Mesothelial cell of epicardium (in vitro differentiated cells): Measurements from ENCODE around the gene CAMK2B. TPM values are rescaled to one million over a fixed set of nuclear protein-coding genes. Genes with fewer than 3 reads are reported as not detected.

ENCODE experiments used
- DNase-seq, 2 experiments: peaks; one replicate each; pipeline ENCODE4 v3.0.0; 2021; ENCODE audit warnings: low spot score in 2 of 2; ENCODE audit not compliant: unreplicated experiment in 2 of 2
- H3K27ac Mint-ChIP-seq: 2 replicates; pipeline ENCODE4 v1.8.0; 2021; ENCODE audit warnings: mixed read lengths
- H3K27me3 Mint-ChIP-seq: 2 replicates; pipeline ENCODE4 v1.8.0; 2021; ENCODE audit warnings: low read depth, mixed read lengths
- H3K36me3 Mint-ChIP-seq: 2 replicates; pipeline ENCODE4 v1.8.0; 2021; ENCODE audit warnings: mixed read lengths
- H3K4me1 Mint-ChIP-seq: 2 replicates; pipeline ENCODE4 v1.8.0; 2021; ENCODE audit warnings: mixed read lengths
- H3K4me3 Mint-ChIP-seq: 2 replicates; pipeline ENCODE4 v1.8.0; 2021; ENCODE audit warnings: mild to moderate bottlenecking, moderate library complexity, mixed read lengths
- H3K9me3 Mint-ChIP-seq: 2 replicates; pipeline ENCODE4 v1.8.0; 2021; ENCODE audit warnings: mixed read lengths
- CTCF ChIP-seq: fragments of 200-600 bp; sonication (generic); IDR thresholded peaks from one replicate; pipeline ENCODE4 v1.5.0; 2021; ENCODE audit warnings: antibody characterized with exemption; ENCODE audit not compliant: unreplicated experiment
- total RNA-seq: library from RNA; stranded (reverse); gene quantifications from 3 replicates; pipeline ENCODE4 v1.2.1, GENCODE V29; 2021

Gene CAMK2B
- total RNA-seq, 1 donor from 2014 or later, result 1.8 TPM

GRCh38 chr7:44217223-44217714, 108.1 kb downstream of the CAMK2B start:
- Mint-ChIP-seq H3K36me3 (no peaks in the 10 kb centered on the region), H3K4me1 (peaks cover 10% of the 10 kb centered on the region), H3K9me3 (no peaks in the 10 kb centered on the region), H3K27me3 (no peaks in the 10 kb centered on the region), H3K27ac (no peak overlapping the region), H3K4me3 (no peak overlapping the region)
- TF ChIP-seq CTCF, result no peak
- no peak for DNase-seq

- no peak for TF ChIP-seq CTCF
- Mint-ChIP-seq H3K27me3 (no peaks in the 10 kb centered on the region), H3K9me3 (no peaks in the 10 kb centered on the region), H3K27ac (no peak overlapping the region), H3K4me3 (no peak overlapping the region), H3K36me3 (no peaks in the 10 kb centered on the region), H3K4me1 (peaks cover 10% of the 10 kb centered on the region)
- DNase-seq, result peak in 1 of 2 experiments; percentile 10
These were observed 108.7 kb downstream of the CAMK2B start for GRCh38 chr7:44216521-44217222.

- DNase-seq, result peak in 1 of 2 experiments; percentile 10
- TF ChIP-seq CTCF, result no peak
- Mint-ChIP-seq H3K9me3 (no peaks in the 10 kb centered on the region), H3K4me3 (no peak overlapping the region), H3K36me3 (no peaks in the 10 kb centered on the region), H3K4me1 (peaks cover 10% of the 10 kb centered on the region), H3K27me3 (no peaks in the 10 kb centered on the region), H3K27ac (no peak overlapping the region)
These were observed 109.4 kb downstream of the CAMK2B start for GRCh38 chr7:44216019-44216418.

GRCh38 chr7:44215531-44215930, 109.9 kb downstream of the CAMK2B start:
- DNase-seq, result peak in 1 of 2 experiments; percentile 9
- TF ChIP-seq CTCF, result no peak
- no peaks in the 10 kb centered on the region for H3K36me3 Mint-ChIP-seq
- no peaks in the 10 kb centered on the region for H3K9me3 Mint-ChIP-seq
- H3K27ac Mint-ChIP-seq, result no peak overlapping the region
- peaks cover 10% of the 10 kb centered on the region for H3K4me1 Mint-ChIP-seq
- no peak overlapping the region for H3K4me3 Mint-ChIP-seq
- H3K27me3 Mint-ChIP-seq, result no peaks in the 10 kb centered on the region

GRCh38 chr7:44213877-44214388, 111.5 kb downstream of the CAMK2B start:
- H3K4me1 Mint-ChIP-seq, result peaks cover 10% of the 10 kb centered on the region
- H3K9me3 Mint-ChIP-seq, result no peaks in the 10 kb centered on the region
- TF ChIP-seq CTCF, result no peak
- peak overlapping the region; percentile 35 for H3K27ac Mint-ChIP-seq
- no peaks in the 10 kb centered on the region for H3K27me3 Mint-ChIP-seq
- peak in 1 of 2 experiments; percentile 12 for DNase-seq
- peaks cover 5% of the 10 kb centered on the region for H3K36me3 Mint-ChIP-seq
- no peak overlapping the region for H3K4me3 Mint-ChIP-seq
